SK-N-SH (cell line): ENCODE data around the gene DHRS4L2. TPM values are rescaled to one million over a fixed set of nuclear protein-coding genes. Genes with fewer than 3 reads are reported as not detected.
"Not testable (repeated sequence)": the region's sequence is repeated elsewhere in the genome, so short reads cannot be mapped to it uniquely, and the experiment has no call there.

ENCODE experiments used
- CTCF ChIA-PET: fragments of 300-600, 350-600 bp; formaldehyde crosslinking; extraction: SDS; loops from one replicate; lab custom pipeline; 2021; lab: Yijun Ruan, JAX
- POLR2A ChIA-PET: fragments of 350-600 bp; sonication (Branson Sonifier 250); formaldehyde crosslinking; extraction: SDS; loops from one replicate; lab custom pipeline; 2020; ENCODE audit warnings: antibody characterized with exemption, inconsistent platforms; lab: Yijun Ruan, JAX
- DNase-seq: peaks from one replicate; pipeline ENCODE4 v3.0.0; 2012
- H2AFZ ChIP-seq: fragments of 200-600 bp; sonication (generic); 2 replicates; pipeline ENCODE4 v1.8.1; 2016; ENCODE audit warnings: antibody characterized with exemption, mild to moderate bottlenecking, low read depth
- H3F3A ChIP-seq: fragments of 200-600 bp; sonication (generic); replicated peaks from 2 replicates; pipeline ENCODE3; 2016; ENCODE audit warnings: antibody characterized with exemption, mild to moderate bottlenecking; ENCODE audit not compliant: insufficient read depth
- H3K27ac ChIP-seq, 2 experiments: fragments of 200-500 bp in 1 of 2; fragments of 200-600 bp in 1 of 2; sonication (Bioruptor generic) in 1 of 2; sonication (generic), shearing (Covaris generic) in 1 of 2; 2 replicates each; pipeline versions ENCODE4 v1.5.1 to v1.6.1; 2014 to 2016; ENCODE audit warnings: low read depth in 2 of 2, inconsistent platforms in 1 of 2, low read length in 1 of 2, mild to moderate bottlenecking in 1 of 2, mixed read lengths in 1 of 2
- H3K27me3 ChIP-seq: fragments of 200-600 bp; sonication (generic), shearing (Covaris generic); 2 replicates; pipeline ENCODE4 v1.6.1; 2016; ENCODE audit warnings: mixed run types; ENCODE audit not compliant: insufficient read depth
- H3K36me3 ChIP-seq, 2 experiments: fragments of 200-500 bp in 1 of 2; fragments of 200-600 bp in 1 of 2; sonication (Bioruptor generic) in 1 of 2; sonication (generic) in 1 of 2; replicated peaks in 1 of 2; 2 replicates each; pipeline versions ENCODE3 to v1.5.1; 2014 to 2016; ENCODE audit warnings: low read length in 1 of 2, mild to moderate bottlenecking in 1 of 2; ENCODE audit not compliant: insufficient read depth in 2 of 2, control insufficient read depth in 1 of 2
- H3K4me1 ChIP-seq, 2 experiments: fragments of 200-500 bp in 1 of 2; fragments of 200-600 bp in 1 of 2; sonication (Bioruptor generic) in 1 of 2; sonication (generic), shearing (Covaris generic) in 1 of 2; 2 replicates each; pipeline versions ENCODE4 v1.5.1 to v1.6.1; 2014 to 2016; ENCODE audit warnings: low read depth in 1 of 2, low read length in 1 of 2, mixed run types in 1 of 2; ENCODE audit not compliant: insufficient read depth in 2 of 2, control insufficient read depth in 1 of 2
- H3K4me2 ChIP-seq: fragments of 200-600 bp; sonication (generic), shearing (Covaris generic); 2 replicates; pipeline ENCODE4 v1.6.1; 2017; ENCODE audit warnings: mixed run types
- H3K4me3 ChIP-seq, 2 experiments: fragments of 200-500 bp in 1 of 2; fragments of 200-600 bp in 1 of 2; sonication (Bioruptor generic) in 1 of 2; sonication (generic), shearing (Covaris generic) in 1 of 2; 2 replicates each; pipeline versions ENCODE4 v1.5.1 to v1.8.1; 2014 to 2016; ENCODE audit warnings: low read depth in 2 of 2, inconsistent platforms in 1 of 2, low read length in 1 of 2, mild to moderate bottlenecking in 1 of 2, mixed read lengths in 1 of 2, moderate library complexity in 1 of 2
- H3K79me2 ChIP-seq: fragments of 200-600 bp; sonication (generic); 2 replicates; pipeline ENCODE4 v1.8.1; 2017; ENCODE audit warnings: mild to moderate bottlenecking; ENCODE audit not compliant: insufficient read depth
- H3K9ac ChIP-seq: fragments of 200-600 bp; sonication (generic); 2 replicates; pipeline ENCODE4 v1.6.1; 2017; ENCODE audit warnings: mixed run types
- H3K9me2 ChIP-seq: fragments of 200-600 bp; sonication (generic); 2 replicates; pipeline ENCODE4 v1.6.1; 2017; ENCODE audit warnings: mixed run types
- H3K9me3 ChIP-seq: fragments of 200-600 bp; sonication (generic); 2 replicates; pipeline ENCODE4 v1.6.1; 2017; ENCODE audit warnings: mixed run types, mild to moderate bottlenecking, moderate library complexity
- H4K20me1 ChIP-seq: fragments of 200-600 bp; sonication (generic); 2 replicates; pipeline ENCODE4 v1.6.1; 2017; ENCODE audit warnings: mild to moderate bottlenecking, mixed run types; ENCODE audit not compliant: insufficient read depth
- FOXM1 ChIP-seq: IDR thresholded peaks from 2 replicates; pipeline ENCODE4 v1.4.0; 2012; ENCODE audit warnings: low read depth, mild to moderate bottlenecking
- MEF2A ChIP-seq: IDR thresholded peaks from 2 replicates; pipeline ENCODE4 v1.4.0; 2012; ENCODE audit warnings: low read depth, borderline replicate concordance
- ZBTB33 ChIP-seq: IDR thresholded peaks from 2 replicates; pipeline ENCODE4 v1.4.0; 2012; ENCODE audit warnings: low read depth, borderline replicate concordance
- WGBS: methylation state at CpG from one replicate; pipeline ENCODE4 v1.1.6; 2017; ENCODE audit warnings: low lambda C conversion rate; 5-methylcytosine and 5-hydroxymethylcytosine counted together
- polyA plus RNA-seq, 3 experiments: library from polyadenylated mRNA; depleted of rRNA; stranded (reverse); fragments of >200 nt; gene quantifications; 2 replicates each; pipeline ENCODE4 v1.2.3, GENCODE V29; 2012
- TF ChIP-seq, protein P1 (sequence below): IDR thresholded peaks from 2 replicates; pipeline ENCODE4 v1.4.0; 2012; ENCODE audit warnings: low read depth, borderline replicate concordance
- TF ChIP-seq, protein P2 (sequence below): fragments of 150-350 bp; IDR thresholded peaks from 2 replicates; pipeline ENCODE4 v1.6.1; 2017; ENCODE audit warnings: antibody characterized with exemption, low read length, low read depth, borderline replicate concordance
- TF ChIP-seq, protein P3 (sequence below): fragments of 150-350 bp; IDR thresholded peaks from 2 replicates; pipeline ENCODE4 v1.6.1; 2016; ENCODE audit warnings: mild to moderate bottlenecking, low read depth, low read length

DHRS4L2 gene
- polyA plus RNA-seq, 1 of the 3 experiments (the other 2 are of a cell fraction): 14.6 TPM

- Histone ChIP-seq H4K20me1 (no peaks in the 10 kb centered on the region), H3K4me2 (no peak overlapping the region), H3K9me3 (no peaks in the 10 kb centered on the region), H2AFZ (no peak overlapping the region), H3K4me1 (no peaks in the 10 kb centered on the region), H3K27ac (no peak overlapping the region), H3K9ac (no peak overlapping the region), H3K4me3 (no peak overlapping the region), H3K27me3 (no peaks in the 10 kb centered on the region), H3K79me2 (peaks cover 9% of the 10 kb centered on the region), H3F3A (no peaks in the 10 kb centered on the region), H3K9me2 (no peaks in the 10 kb centered on the region), H3K36me3 (no peaks in the 10 kb centered on the region)
- WGBS: 76% methylated on average over 4 of the region's 7 CpGs
- TF ChIP-seq, protein P1, sequence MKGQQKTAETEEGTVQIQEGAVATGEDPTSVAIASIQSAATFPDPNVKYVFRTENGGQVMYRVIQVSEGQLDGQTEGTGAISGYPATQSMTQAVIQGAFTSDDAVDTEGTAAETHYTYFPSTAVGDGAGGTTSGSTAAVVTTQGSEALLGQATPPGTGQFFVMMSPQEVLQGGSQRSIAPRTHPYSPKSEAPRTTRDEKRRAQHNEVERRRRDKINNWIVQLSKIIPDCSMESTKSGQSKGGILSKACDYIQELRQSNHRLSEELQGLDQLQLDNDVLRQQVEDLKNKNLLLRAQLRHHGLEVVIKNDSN: no peak
- TF ChIP-seq MEF2A (no peak), ZBTB33 (no peak), FOXM1 (no peak)
- TF ChIP-seq, protein P2, sequence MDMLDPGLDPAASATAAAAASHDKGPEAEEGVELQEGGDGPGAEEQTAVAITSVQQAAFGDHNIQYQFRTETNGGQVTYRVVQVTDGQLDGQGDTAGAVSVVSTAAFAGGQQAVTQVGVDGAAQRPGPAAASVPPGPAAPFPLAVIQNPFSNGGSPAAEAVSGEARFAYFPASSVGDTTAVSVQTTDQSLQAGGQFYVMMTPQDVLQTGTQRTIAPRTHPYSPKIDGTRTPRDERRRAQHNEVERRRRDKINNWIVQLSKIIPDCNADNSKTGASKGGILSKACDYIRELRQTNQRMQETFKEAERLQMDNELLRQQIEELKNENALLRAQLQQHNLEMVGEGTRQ: no peak
- TF ChIP-seq, protein P3, sequence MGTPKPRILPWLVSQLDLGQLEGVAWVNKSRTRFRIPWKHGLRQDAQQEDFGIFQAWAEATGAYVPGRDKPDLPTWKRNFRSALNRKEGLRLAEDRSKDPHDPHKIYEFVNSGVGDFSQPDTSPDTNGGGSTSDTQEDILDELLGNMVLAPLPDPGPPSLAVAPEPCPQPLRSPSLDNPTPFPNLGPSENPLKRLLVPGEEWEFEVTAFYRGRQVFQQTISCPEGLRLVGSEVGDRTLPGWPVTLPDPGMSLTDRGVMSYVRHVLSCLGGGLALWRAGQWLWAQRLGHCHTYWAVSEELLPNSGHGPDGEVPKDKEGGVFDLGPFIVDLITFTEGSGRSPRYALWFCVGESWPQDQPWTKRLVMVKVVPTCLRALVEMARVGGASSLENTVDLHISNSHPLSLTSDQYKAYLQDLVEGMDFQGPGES: no peak
- ChIA-PET POLR2A (no interaction called here), CTCF (interaction anchor here (1.5 to 4.3 kb wide), 3 partner anchors 10 to 310 kb away, joined by 3 to 10 read pairs (median 5); partner anchors contain the start of gene DHRS4)
- no peak for DNase-seq
Observed at GRCh38 chr14:23942587-23942986, 46.1 kb upstream of the DHRS4L2 start.

DNA sequence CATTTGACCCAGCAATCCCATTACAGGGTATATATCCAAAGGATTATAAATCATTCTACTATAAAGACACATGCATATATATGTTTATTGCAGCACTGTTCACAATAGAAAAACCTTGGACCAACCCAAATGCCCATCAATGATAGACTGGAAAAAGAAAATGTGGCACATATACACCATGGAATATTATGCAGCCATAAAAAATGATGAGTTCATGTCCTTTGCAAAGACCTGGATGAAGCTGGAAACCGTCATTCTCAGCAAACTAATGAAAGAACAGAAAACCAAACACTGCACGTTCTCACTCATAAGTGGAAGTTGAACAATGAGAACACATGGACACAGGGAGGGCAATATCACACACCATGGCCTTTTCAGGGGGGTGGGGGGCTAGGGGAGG lies 39.7 kb upstream of the DHRS4L2 start:
- H3K4me2 ChIP-seq, H3K4me1 ChIP-seq, DNase-seq, H4K20me1 ChIP-seq, H3K27ac ChIP-seq, H3K4me3 ChIP-seq, H3K9ac ChIP-seq, H3K9me3 ChIP-seq, H2AFZ ChIP-seq, H3K9me2 ChIP-seq, H3K27me3 ChIP-seq, H3K36me3 ChIP-seq, CTCF ChIA-PET, POLR2A ChIA-PET, H3F3A ChIP-seq: not testable (repeated sequence)
- WGBS: 64% methylated on average over 2 of the region's 2 CpGs
- peaks cover 37% of the 10 kb centered on the region for H3K79me2 ChIP-seq
